GM23338 (cell line): ENCODE measurements around the gene APP. TPM values are rescaled to one million over a fixed set of nuclear protein-coding genes. Genes with fewer than 3 reads are reported as not detected.

Experiments used
- ATAC-seq: fragments of 200-7000 bp; cut with Tn5 transposase; 3 replicates; pipeline ENCODE4 v1.9.1; 2020
- DNase-seq: peaks from one replicate; pipeline ENCODE4 v3.0.0-alpha.2; 2015; ENCODE audit warnings: low spot score
- H2AFZ ChIP-seq: fragments of 200-600 bp; sonication (generic); 2 replicates; pipeline ENCODE4 v1.8.0; 2016; ENCODE audit warnings: antibody characterized with exemption, mild to moderate bottlenecking, moderate library complexity
- H3F3A ChIP-seq: fragments of 200-600 bp; sonication (generic); replicated peaks from 2 replicates; pipeline ENCODE4 v1.8.0; 2017; ENCODE audit warnings: antibody characterized with exemption, mixed run types, low read depth
- H3K27ac ChIP-seq: fragments of 200-600 bp; sonication (generic); 2 replicates; pipeline ENCODE4 v1.6.1; 2016; ENCODE audit warnings: low read depth
- H3K27me3 ChIP-seq: fragments of 200-600 bp; sonication (generic); 2 replicates; pipeline ENCODE4 v1.8.0; 2016; ENCODE audit warnings: mild to moderate bottlenecking, mixed run types, moderate library complexity; ENCODE audit not compliant: insufficient read depth
- H3K36me3 ChIP-seq: fragments of 200-600 bp; sonication (generic); 2 replicates; pipeline ENCODE4 v1.8.0; 2016; ENCODE audit warnings: mild to moderate bottlenecking; ENCODE audit not compliant: insufficient read depth
- H3K4me1 ChIP-seq: fragments of 200-600 bp; sonication (generic); 2 replicates; pipeline ENCODE4 v1.8.0; 2016; ENCODE audit warnings: mild to moderate bottlenecking, moderate library complexity; ENCODE audit not compliant: insufficient read depth
- H3K4me2 ChIP-seq: fragments of 200-600 bp; sonication (generic); 2 replicates; pipeline ENCODE4 v1.7.1; 2017; ENCODE audit warnings: mixed run types
- H3K4me3 ChIP-seq: fragments of 200-600 bp; sonication (generic); 2 replicates; pipeline ENCODE4 v1.6.1; 2016; ENCODE audit warnings: mixed run types
- H3K79me2 ChIP-seq: fragments of 200-600 bp; sonication (generic); replicated peaks from 2 replicates; pipeline ENCODE4 v1.8.0; 2017; ENCODE audit warnings: mild to moderate bottlenecking; ENCODE audit not compliant: insufficient read depth
- H3K9me2 ChIP-seq: fragments of 200-600 bp; sonication (generic); 2 replicates; pipeline ENCODE4 v1.8.0; 2017; ENCODE audit not compliant: insufficient read depth
- H4K20me1 ChIP-seq: fragments of 200-600 bp; sonication (generic); replicated peaks from 2 replicates; pipeline ENCODE4 v1.8.0; 2017; ENCODE audit warnings: mild to moderate bottlenecking; ENCODE audit not compliant: insufficient read depth
- H3K27ac Mint-ChIP-seq: 2 replicates; pipeline ENCODE4 v1.8.0; 2020; ENCODE audit warnings: inconsistent platforms, mild to moderate bottlenecking, moderate library complexity, mixed read lengths
- H3K27me3 Mint-ChIP-seq: 3 replicates; pipeline ENCODE4 v1.8.0; 2022; ENCODE audit warnings: low read depth, mild to moderate bottlenecking, moderate library complexity, mixed read lengths, inconsistent platforms; ENCODE audit not compliant: insufficient read depth, poor library complexity
- H3K36me3 Mint-ChIP-seq: 3 replicates; pipeline ENCODE4 v1.8.0; 2021; ENCODE audit warnings: low read depth, mild to moderate bottlenecking, inconsistent platforms, moderate library complexity, mixed read lengths
- H3K4me1 Mint-ChIP-seq: 3 replicates; pipeline ENCODE4 v1.8.0; 2020; ENCODE audit warnings: mild to moderate bottlenecking, inconsistent platforms, mixed read lengths
- H3K4me3 Mint-ChIP-seq: 3 replicates; pipeline ENCODE4 v1.8.0; 2021; ENCODE audit warnings: moderate library complexity, mild to moderate bottlenecking, inconsistent platforms, mixed read lengths
- H3K9me3 Mint-ChIP-seq: 3 replicates; pipeline ENCODE4 v1.8.0; 2020; ENCODE audit warnings: moderate library complexity, mild to moderate bottlenecking, inconsistent platforms, mixed read lengths
- CREB1 ChIP-seq: fragments of 250-450 bp; sonication (Bioruptor Pico); IDR thresholded peaks from 2 replicates; pipeline ENCODE4 v1.5.0; 2020; ENCODE audit warnings: low read depth, mild to moderate bottlenecking, moderate library complexity
- CTCF ChIP-seq, 2 experiments: fragments of 200-600 bp in 1 of 2; sonication (generic) in 1 of 2; conservative IDR thresholded peaks; 2 replicates each; pipeline versions ENCODE4 v1.5.1 to v1.6.1; 2016 to 2017; ENCODE audit warnings: antibody characterized with exemption in 2 of 2, low read depth in 2 of 2, mild to moderate bottlenecking in 2 of 2, moderate library complexity in 1 of 2
- EZH2 ChIP-seq: fragments of 200-600 bp; sonication (generic); IDR thresholded peaks from one replicate; pipeline ENCODE4 v1.8.0; 2017; ENCODE audit warnings: antibody characterized with exemption, mild to moderate bottlenecking, low read depth; ENCODE audit not compliant: unreplicated experiment
- EZH2phosphoT487 ChIP-seq: fragments of 200-600 bp; sonication (generic); IDR thresholded peaks from one replicate; pipeline ENCODE4 v1.8.1; 2018; ENCODE audit warnings: antibody characterized with exemption; ENCODE audit not compliant: unreplicated experiment
- JUNB ChIP-seq: IDR thresholded peaks from one replicate; pipeline ENCODE4 v1.6.1; 2016; ENCODE audit warnings: antibody characterized with exemption; ENCODE audit not compliant: unreplicated experiment
- NANOG ChIP-seq: IDR thresholded peaks from 2 replicates; pipeline ENCODE4 v1.6.1; 2016; ENCODE audit warnings: antibody characterized with exemption, borderline replicate concordance
- POLR2AphosphoS5 ChIP-seq: IDR thresholded peaks from 2 replicates; pipeline ENCODE4 v1.6.1; 2016; ENCODE audit warnings: antibody characterized with exemption, low read depth
- STAT1 ChIP-seq: IDR thresholded peaks from one replicate; pipeline ENCODE4 v1.6.1; 2016; ENCODE audit warnings: antibody characterized with exemption; ENCODE audit not compliant: unreplicated experiment
- ZNF114 ChIP-seq: fragments of 250-450 bp; sonication (Bioruptor Pico); IDR thresholded peaks from 2 replicates; pipeline ENCODE4 v1.5.0; 2020; ENCODE audit warnings: mild to moderate bottlenecking, moderate library complexity
- ZNF331 ChIP-seq: fragments of 250-450 bp; sonication (Bioruptor Pico); IDR thresholded peaks from 2 replicates; pipeline ENCODE4 v1.5.0; 2020; ENCODE audit warnings: low read depth, mild to moderate bottlenecking, moderate library complexity
- ZNF462 ChIP-seq: fragments of 250-450 bp; sonication (Bioruptor Pico); IDR thresholded peaks from 2 replicates; pipeline ENCODE4 v1.5.0; 2020; ENCODE audit warnings: mild to moderate bottlenecking, moderate library complexity
- polyA plus RNA-seq: library from polyadenylated mRNA; unstranded; fragments of >200 nt; fragmentation: Nextera tagmentation; extraction: Ambion mirVana; gene quantifications from 2 replicates; pipeline ENCODE4 v1.2.1, GENCODE V29; 2016
- total RNA-seq: library from RNA; depleted of rRNA; stranded (reverse); fragments of >200 nt; shearing (Covaris generic); gene quantifications from 2 replicates; pipeline ENCODE4 v1.2.3, GENCODE V29; 2014
- TF ChIP-seq, protein P1 (sequence below): IDR thresholded peaks from one replicate; pipeline ENCODE4 v1.6.1; 2018; ENCODE audit warnings: antibody characterized with exemption; ENCODE audit not compliant: unreplicated experiment
- TF ChIP-seq, protein P2 (sequence below): IDR thresholded peaks from 2 replicates; pipeline ENCODE4 v1.6.1; 2016; ENCODE audit warnings: antibody characterized with exemption

Gene APP
- total and polyA plus RNA-seq, 2 experiments from 2014 or later: 69.4 to 444 TPM

- no peak for ATAC-seq
- no peak overlapping the region for H3K27ac ChIP-seq
- H3F3A ChIP-seq: no peaks in the 10 kb centered on the region
- H3K36me3 ChIP-seq: no peaks in the 10 kb centered on the region
- H3K9me2 ChIP-seq: no peaks in the 10 kb centered on the region
- H3K4me2 ChIP-seq: no peak overlapping the region
- no peaks in the 10 kb centered on the region for H3K27me3 ChIP-seq
- no peaks in the 10 kb centered on the region for H3K4me1 ChIP-seq
- Mint-ChIP-seq H3K27ac (no peak overlapping the region), H3K9me3 (no peaks in the 10 kb centered on the region), H3K36me3 (no peaks in the 10 kb centered on the region), H3K4me3 (no peak overlapping the region), H3K4me1 (no peaks in the 10 kb centered on the region; the same call in 2 of the 3 replicates), H3K27me3 (no peaks in the 10 kb centered on the region)
- no peak overlapping the region for H3K4me3 ChIP-seq
- TF ChIP-seq ZNF331 (no peak), EZH2 (no peak), CREB1 (CRISPR knock-in tag) (no peak), ZNF462 (CRISPR knock-in tag) (no peak), POLR2AphosphoS5 (no peak), NANOG (no peak), STAT1 (no peak), EZH2phosphoT487 (no peak), JUNB (no peak), CTCF (conservative IDR thresholded peaks at IDR 0.05; ENCODE audit: low read depth in 2 of 2) (no peak), ZNF114 (CRISPR knock-in tag) (no peak)
- TF ChIP-seq, protein P1, sequence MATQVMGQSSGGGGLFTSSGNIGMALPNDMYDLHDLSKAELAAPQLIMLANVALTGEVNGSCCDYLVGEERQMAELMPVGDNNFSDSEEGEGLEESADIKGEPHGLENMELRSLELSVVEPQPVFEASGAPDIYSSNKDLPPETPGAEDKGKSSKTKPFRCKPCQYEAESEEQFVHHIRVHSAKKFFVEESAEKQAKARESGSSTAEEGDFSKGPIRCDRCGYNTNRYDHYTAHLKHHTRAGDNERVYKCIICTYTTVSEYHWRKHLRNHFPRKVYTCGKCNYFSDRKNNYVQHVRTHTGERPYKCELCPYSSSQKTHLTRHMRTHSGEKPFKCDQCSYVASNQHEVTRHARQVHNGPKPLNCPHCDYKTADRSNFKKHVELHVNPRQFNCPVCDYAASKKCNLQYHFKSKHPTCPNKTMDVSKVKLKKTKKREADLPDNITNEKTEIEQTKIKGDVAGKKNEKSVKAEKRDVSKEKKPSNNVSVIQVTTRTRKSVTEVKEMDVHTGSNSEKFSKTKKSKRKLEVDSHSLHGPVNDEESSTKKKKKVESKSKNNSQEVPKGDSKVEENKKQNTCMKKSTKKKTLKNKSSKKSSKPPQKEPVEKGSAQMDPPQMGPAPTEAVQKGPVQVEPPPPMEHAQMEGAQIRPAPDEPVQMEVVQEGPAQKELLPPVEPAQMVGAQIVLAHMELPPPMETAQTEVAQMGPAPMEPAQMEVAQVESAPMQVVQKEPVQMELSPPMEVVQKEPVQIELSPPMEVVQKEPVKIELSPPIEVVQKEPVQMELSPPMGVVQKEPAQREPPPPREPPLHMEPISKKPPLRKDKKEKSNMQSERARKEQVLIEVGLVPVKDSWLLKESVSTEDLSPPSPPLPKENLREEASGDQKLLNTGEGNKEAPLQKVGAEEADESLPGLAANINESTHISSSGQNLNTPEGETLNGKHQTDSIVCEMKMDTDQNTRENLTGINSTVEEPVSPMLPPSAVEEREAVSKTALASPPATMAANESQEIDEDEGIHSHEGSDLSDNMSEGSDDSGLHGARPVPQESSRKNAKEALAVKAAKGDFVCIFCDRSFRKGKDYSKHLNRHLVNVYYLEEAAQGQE: no peak
- TF ChIP-seq, protein P2, sequence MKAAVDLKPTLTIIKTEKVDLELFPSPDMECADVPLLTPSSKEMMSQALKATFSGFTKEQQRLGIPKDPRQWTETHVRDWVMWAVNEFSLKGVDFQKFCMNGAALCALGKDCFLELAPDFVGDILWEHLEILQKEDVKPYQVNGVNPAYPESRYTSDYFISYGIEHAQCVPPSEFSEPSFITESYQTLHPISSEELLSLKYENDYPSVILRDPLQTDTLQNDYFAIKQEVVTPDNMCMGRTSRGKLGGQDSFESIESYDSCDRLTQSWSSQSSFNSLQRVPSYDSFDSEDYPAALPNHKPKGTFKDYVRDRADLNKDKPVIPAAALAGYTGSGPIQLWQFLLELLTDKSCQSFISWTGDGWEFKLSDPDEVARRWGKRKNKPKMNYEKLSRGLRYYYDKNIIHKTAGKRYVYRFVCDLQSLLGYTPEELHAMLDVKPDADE: no peak
- no peaks in the 10 kb centered on the region for H4K20me1 ChIP-seq
- H2AFZ ChIP-seq: no peak overlapping the region
- no peak for DNase-seq
- H3K79me2 ChIP-seq: no peaks in the 10 kb centered on the region
These were observed 313.1 kb downstream of the APP start for GRCh38 chr21:25857308-25858074.
